ENCODE results near the gene SUN2. TPM values are rescaled to one million over a fixed set of nuclear protein-coding genes. Genes with fewer than 3 reads are reported as not detected.

Gene SUN2
- polyA plus RNA-seq, 1 experiment = 98.4 TPM

GRCh38 chr22:38739300-38740055 is 16.3 kb downstream of the SUN2 start:
- ChIA-PET POLR2A (no interaction called here), CTCF (interaction anchor here (1.1 kb wide), 1 partner anchor 12 kb away, joined by 3 read pairs; no protein-coding TSS in a partner anchor)
- Histone ChIP-seq H3K36me3 (ENCODE audit: control insufficient read depth, insufficient read depth, low read length) (peaks cover 43% of the 10 kb centered on the region), H3K4me3 (ENCODE audit: low read depth, low read length) (no peak overlapping the region), H3K27me3 (ENCODE audit: control insufficient read depth, insufficient read depth, low read length) (no peaks in the 10 kb centered on the region)
- DNase-seq (ENCODE audit: low read depth) = no peak
- no peak for TF ChIP-seq CTCF (IDR thresholded peaks at IDR 0.05; ENCODE audit: insufficient read depth, low read depth, low read length)

- H3K36me3 ChIP-seq (ENCODE audit: control insufficient read depth, insufficient read depth, low read length) = peaks cover 47% of the 10 kb centered on the region
- TF ChIP-seq CTCF (IDR thresholded peaks at IDR 0.05; ENCODE audit: insufficient read depth, low read depth, low read length) = no peak
- no peaks in the 10 kb centered on the region for H3K27me3 ChIP-seq (ENCODE audit: control insufficient read depth, insufficient read depth, low read length)
- ChIA-PET POLR2A (no interaction called here), CTCF (no interaction called here)
- no peak overlapping the region for H3K4me3 ChIP-seq (ENCODE audit: low read depth, low read length)
- no peak for DNase-seq (ENCODE audit: low read depth)
Observed at GRCh38 chr22:38738475-38739070, 17.2 kb downstream of the SUN2 start.

- Histone ChIP-seq H3K27me3 (ENCODE audit: control insufficient read depth, insufficient read depth, low read length) (no peaks in the 10 kb centered on the region), H3K4me3 (ENCODE audit: low read depth, low read length) (no peak overlapping the region), H3K36me3 (ENCODE audit: control insufficient read depth, insufficient read depth, low read length) (peaks cover 49% of the 10 kb centered on the region)
- ChIA-PET POLR2A (no interaction called here), CTCF (interaction anchor here (0.9 kb wide), 1 partner anchor 15 kb away, joined by 4 read pairs; no protein-coding TSS in a partner anchor)
- no peak for DNase-seq (ENCODE audit: low read depth)
- no peak for TF ChIP-seq CTCF (IDR thresholded peaks at IDR 0.05; ENCODE audit: insufficient read depth, low read depth, low read length)
Observed at GRCh38 chr22:38737302-38738060, 18.3 kb downstream of the SUN2 start.

GRCh38 chr22:38736257-38736570 is 19.6 kb downstream of the SUN2 start:
- Histone ChIP-seq H3K36me3 (ENCODE audit: control insufficient read depth, insufficient read depth, low read length) (peaks cover 49% of the 10 kb centered on the region), H3K4me3 (ENCODE audit: low read depth, low read length) (no peak overlapping the region), H3K27me3 (ENCODE audit: control insufficient read depth, insufficient read depth, low read length) (no peaks in the 10 kb centered on the region)
- no peak for TF ChIP-seq CTCF (IDR thresholded peaks at IDR 0.05; ENCODE audit: insufficient read depth, low read depth, low read length)
- POLR2A ChIA-PET = no interaction called here
- CTCF ChIA-PET = interaction anchor here (1.4 to 4.7 kb wide), 2 partner anchors 11 kb away, joined by 5 to 29 read pairs; no protein-coding TSS in a partner anchor
- no peak for DNase-seq (ENCODE audit: low read depth)

All from BJ (cell line).